ENCODE data around the gene NKD2. TPM values are rescaled to one million over a fixed set of nuclear protein-coding genes. Genes with fewer than 3 reads are reported as not detected.
A peak's percentile ranks its signal among the peaks of the same experiment; 100 is the strongest.

NKD2 gene
- total and polyA plus RNA-seq, 9 of the 15 experiments (the other 6 are each of a cell fraction or from before 2014, with no cell fraction given): 0.09 to 0.64 (median 0.27) TPM; not detected in 5

GRCh38 chr5:1052641-1053390, 44.2 kb downstream of the NKD2 start:
- no peaks in the 10 kb centered on the region for H3K9me1 ChIP-seq (ENCODE audit: control insufficient read depth, insufficient read depth, low read length)
- no peak for FAIRE-seq
- H3K4me1 ChIP-seq (replicated peaks in 1 of 2; ENCODE audit: control insufficient read depth in 2 of 2, insufficient read depth in 2 of 2, low read length in 2 of 2): peaks cover 0 to 43% of the 10 kb centered on the region in 2 experiments; a peak in 1 of 5 replicates
- H3K27ac ChIP-seq (ENCODE audit: extremely low read depth, low read depth, low read length): no peak overlapping the region
- H3K36me3 ChIP-seq (ENCODE audit: control insufficient read depth, insufficient read depth, low read length): no peaks in the 10 kb centered on the region
- BruUV-seq (replicated peaks): no TSS peak
- ATAC-seq: peak; percentile 78
- peaks cover 44 to 84% of the 10 kb centered on the region in 2 experiments for H3K27me3 ChIP-seq (ENCODE audit: control insufficient read depth in 2 of 2, insufficient read depth in 2 of 2, low read length in 2 of 2)
- no peaks in the 10 kb centered on the region; the same call in 1 of the 2 replicates for H3K9me3 ChIP-seq (replicated peaks; ENCODE audit: control insufficient read depth, insufficient read depth, low read depth, low read length)
- 12% methylated on average over 25 of the region's 29 CpGs for WGBS (ENCODE audit: insufficient coverage, low coverage, missing lambda C conversion rate)
- in situ Hi-C loops (cut with MboI): no loop called here
- ChIA-PET CTCF (ENCODE audit: low intra/inter-chr PET ratio) (no interaction called here), POLR2A (interaction anchor here (0.5 kb wide), 1 partner anchor 24 kb away, joined by 3 read pairs; no protein-coding TSS in a partner anchor)
- H3K4me3 ChIP-seq: no peak overlapping the region
- peaks cover 31% of the 10 kb centered on the region for H4K20me1 ChIP-seq (replicated peaks; ENCODE audit: control insufficient read depth, insufficient read depth, low read length)
- no peak overlapping the region for H3K4me2 ChIP-seq (ENCODE audit: insufficient read depth, low read length)
- H3K79me2 ChIP-seq (ENCODE audit: control insufficient read depth, insufficient read depth, low read length): no peaks in the 10 kb centered on the region
- intact Hi-C loops (cut with micrococcal nuclease): loop anchor here (1.0 kb wide), 1 partner anchor 87 kb away; no protein-coding TSS in a partner anchor
- DNase-seq (ENCODE audit: extremely low read depth in 1 of 4, low spot score in 3 of 4): peak; percentile 48 to 56 (median 52)
- no peak overlapping the region; a peak in 1 of 4 replicates for H3K9ac ChIP-seq (ENCODE audit: insufficient read depth in 1 of 2, low read depth in 2 of 2, low read length in 2 of 2)
- H2AFZ ChIP-seq (ENCODE audit: low read depth, low read length): no peak overlapping the region
- TF ChIP-seq SMC3 (conservative IDR thresholded peaks at IDR 0.05; ENCODE audit: insufficient read depth, low read depth, low read length) (peak; percentile 78), HDAC6 (IDR thresholded peaks at IDR 0.05; ENCODE audit: low read depth, low read length) (no peak), ELF1 (tag; IDR thresholded peaks at IDR 0.05) (no peak), ZBTB8A (IDR thresholded peaks at IDR 0.05; ENCODE audit: partially characterized antibody) (no peak), MTA2 (IDR thresholded peaks at IDR 0.05; ENCODE audit: low read depth) (no peak), NEUROD1 (IDR thresholded peaks at IDR 0.05; ENCODE audit: borderline replicate concordance, low read depth, low read length, partially characterized antibody) (no peak), RAD21 (CRISPR knock-in tag; conservative IDR thresholded peaks at IDR 0.05 in 1 of 2, IDR thresholded peaks at IDR 0.05 in 1 of 2) (peak in 1 of 2 experiments; percentile 46; a peak in 2 of 4 replicates), ASH1L (IDR thresholded peaks at IDR 0.05; ENCODE audit: borderline replicate concordance, low read depth, partially characterized antibody) (no peak)
- TF ChIP-seq, protein P1, sequence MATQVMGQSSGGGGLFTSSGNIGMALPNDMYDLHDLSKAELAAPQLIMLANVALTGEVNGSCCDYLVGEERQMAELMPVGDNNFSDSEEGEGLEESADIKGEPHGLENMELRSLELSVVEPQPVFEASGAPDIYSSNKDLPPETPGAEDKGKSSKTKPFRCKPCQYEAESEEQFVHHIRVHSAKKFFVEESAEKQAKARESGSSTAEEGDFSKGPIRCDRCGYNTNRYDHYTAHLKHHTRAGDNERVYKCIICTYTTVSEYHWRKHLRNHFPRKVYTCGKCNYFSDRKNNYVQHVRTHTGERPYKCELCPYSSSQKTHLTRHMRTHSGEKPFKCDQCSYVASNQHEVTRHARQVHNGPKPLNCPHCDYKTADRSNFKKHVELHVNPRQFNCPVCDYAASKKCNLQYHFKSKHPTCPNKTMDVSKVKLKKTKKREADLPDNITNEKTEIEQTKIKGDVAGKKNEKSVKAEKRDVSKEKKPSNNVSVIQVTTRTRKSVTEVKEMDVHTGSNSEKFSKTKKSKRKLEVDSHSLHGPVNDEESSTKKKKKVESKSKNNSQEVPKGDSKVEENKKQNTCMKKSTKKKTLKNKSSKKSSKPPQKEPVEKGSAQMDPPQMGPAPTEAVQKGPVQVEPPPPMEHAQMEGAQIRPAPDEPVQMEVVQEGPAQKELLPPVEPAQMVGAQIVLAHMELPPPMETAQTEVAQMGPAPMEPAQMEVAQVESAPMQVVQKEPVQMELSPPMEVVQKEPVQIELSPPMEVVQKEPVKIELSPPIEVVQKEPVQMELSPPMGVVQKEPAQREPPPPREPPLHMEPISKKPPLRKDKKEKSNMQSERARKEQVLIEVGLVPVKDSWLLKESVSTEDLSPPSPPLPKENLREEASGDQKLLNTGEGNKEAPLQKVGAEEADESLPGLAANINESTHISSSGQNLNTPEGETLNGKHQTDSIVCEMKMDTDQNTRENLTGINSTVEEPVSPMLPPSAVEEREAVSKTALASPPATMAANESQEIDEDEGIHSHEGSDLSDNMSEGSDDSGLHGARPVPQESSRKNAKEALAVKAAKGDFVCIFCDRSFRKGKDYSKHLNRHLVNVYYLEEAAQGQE (IDR thresholded peaks at IDR 0.05; ENCODE audit: borderline replicate concordance): peak; percentile 52; the same call in 1 of the 2 replicates
- TF ChIP-seq, protein P1 (CRISPR knock-in tag; IDR thresholded peaks at IDR 0.05; ENCODE audit: low read depth): no peak
- TF ChIP-seq, protein P2, sequence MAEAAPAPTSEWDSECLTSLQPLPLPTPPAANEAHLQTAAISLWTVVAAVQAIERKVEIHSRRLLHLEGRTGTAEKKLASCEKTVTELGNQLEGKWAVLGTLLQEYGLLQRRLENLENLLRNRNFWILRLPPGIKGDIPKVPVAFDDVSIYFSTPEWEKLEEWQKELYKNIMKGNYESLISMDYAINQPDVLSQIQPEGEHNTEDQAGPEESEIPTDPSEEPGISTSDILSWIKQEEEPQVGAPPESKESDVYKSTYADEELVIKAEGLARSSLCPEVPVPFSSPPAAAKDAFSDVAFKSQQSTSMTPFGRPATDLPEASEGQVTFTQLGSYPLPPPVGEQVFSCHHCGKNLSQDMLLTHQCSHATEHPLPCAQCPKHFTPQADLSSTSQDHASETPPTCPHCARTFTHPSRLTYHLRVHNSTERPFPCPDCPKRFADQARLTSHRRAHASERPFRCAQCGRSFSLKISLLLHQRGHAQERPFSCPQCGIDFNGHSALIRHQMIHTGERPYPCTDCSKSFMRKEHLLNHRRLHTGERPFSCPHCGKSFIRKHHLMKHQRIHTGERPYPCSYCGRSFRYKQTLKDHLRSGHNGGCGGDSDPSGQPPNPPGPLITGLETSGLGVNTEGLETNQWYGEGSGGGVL (CRISPR knock-in tag; IDR thresholded peaks at IDR 0.05): no peak

All from K562 (cell line).